Stimulated activated CD8-positive, alpha-beta memory T cell treated with anti-CD3 and anti-CD28 coated beads, Interleukin-15, amount 100 ng/mL, for 24 hours (primary cell): ENCODE results near the gene LBH.

Source experiments
- DNase-seq: peaks from one replicate; pipeline ENCODE4 v3.0.0-alpha.2; 2020; ENCODE audit warnings: low read depth

Gene LBH

GRCh38 chr2:30231212-30231995, at the start of gene LBH:
LBH (plus strand) TSS chr2:30231534; CDS start chr2:30231739, 205 bp downstream.
- DNase-seq = peak; percentile 83

- no peak for DNase-seq
Observed at GRCh38 chr2:30184035-30184434, 47.3 kb upstream of the LBH start.

DNA sequence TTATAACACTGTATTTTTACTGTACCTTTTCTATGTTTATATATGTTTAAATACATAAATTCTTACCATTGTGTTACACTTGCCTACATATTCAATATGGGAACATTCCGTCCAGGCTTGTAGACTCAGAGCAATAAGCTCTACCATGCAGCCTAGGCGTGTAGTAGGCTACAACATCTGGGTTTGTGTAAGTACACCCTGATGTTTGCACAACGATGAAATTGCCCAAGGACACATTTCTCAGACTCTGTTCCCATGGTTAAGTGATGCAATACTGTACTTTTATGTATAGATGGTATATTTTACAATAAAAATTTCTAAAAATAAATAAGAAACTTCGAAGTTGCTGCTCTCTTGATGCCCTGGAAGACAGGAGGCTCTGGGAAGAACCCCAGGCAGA, 46.2 kb upstream of the LBH start:
- DNase-seq = no peak

GRCh38 chr2:30188292-30188691, 43.0 kb upstream of the LBH start:
- DNase-seq = no peak

GRCh38 chr2:30190637-30191036, 40.7 kb upstream of the LBH start:
- no peak for DNase-seq

DNA sequence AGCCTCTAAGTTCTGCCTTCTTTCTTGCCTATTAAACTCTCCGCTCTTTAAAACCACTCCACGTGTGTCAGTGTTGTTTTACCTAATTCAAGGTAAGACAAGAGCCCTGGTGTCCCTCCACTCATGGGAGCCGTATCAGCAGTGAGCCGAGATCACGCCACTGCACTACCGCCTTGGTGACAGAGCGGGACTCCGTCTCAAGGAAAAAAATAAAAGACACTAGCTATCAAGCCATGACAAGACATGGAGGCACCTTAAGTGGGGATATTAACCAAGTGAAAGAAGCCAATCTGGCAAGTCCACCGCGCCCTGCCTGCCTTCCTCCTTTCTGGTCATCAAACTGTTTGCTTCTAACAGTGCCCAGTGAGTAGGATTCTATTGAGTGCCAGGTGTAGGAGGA, 40.2 kb upstream of the LBH start:
- DNase-seq = no peak

DNA sequence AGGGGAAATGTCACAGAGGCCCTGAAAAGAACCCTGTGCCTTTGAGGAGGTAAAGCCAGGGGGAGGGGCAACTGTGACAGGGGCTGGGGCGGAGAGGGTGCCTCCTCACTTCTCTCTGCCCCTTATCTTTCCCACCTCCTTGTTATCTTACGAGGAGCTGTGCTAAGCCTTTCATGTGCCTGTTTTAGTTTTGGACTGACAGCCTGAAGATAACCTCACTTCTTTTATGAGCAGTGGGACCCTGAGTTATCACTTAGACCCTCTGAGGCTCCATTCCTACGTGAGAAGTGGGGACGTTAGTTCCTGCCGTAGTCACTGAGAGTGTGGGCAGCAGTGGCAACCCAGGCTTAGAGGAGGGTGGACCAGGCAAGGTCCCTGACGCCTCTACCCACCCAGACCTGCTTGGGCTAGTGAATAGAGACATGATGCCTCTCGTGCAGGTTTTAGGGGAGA, 39.5 kb upstream of the LBH start:
- DNase-seq = no peak

- no peak for DNase-seq
Observed at GRCh38 chr2:30192314-30192713, 39.0 kb upstream of the LBH start.

DNA sequence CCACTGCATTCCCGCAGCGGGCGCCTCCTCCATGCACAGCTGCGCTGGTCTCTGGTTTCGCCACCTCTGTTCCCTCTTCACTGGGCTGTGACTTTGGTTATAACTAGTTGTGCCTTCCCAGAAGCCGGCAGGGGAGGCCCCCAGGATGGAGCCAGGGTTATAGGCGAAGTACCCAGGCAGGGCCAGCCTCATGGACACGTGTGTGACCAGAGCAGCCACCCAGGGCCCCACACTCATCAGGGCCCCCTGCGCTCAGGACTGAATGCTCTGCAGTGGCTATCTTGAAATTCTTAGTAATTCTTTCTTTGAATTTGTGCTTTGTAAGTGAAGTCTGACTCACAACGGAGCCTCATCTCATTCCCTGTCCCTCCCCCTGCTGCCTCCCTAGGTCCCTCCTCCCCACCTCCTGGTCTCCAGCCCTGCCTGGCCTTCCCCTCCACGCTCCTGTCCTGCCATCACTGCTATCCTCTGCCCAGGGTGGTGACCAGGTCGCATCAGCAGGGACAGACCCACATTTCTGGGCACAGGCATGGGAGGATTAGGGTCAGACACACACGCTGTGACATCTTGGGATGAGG, 38.1 kb upstream of the LBH start:
- no peak for DNase-seq

- DNase-seq = no peak
Observed at GRCh38 chr2:30194421-30194820, 36.9 kb upstream of the LBH start.

- no peak for DNase-seq
Observed at GRCh38 chr2:30195016-30195415, 36.3 kb upstream of the LBH start.

DNA sequence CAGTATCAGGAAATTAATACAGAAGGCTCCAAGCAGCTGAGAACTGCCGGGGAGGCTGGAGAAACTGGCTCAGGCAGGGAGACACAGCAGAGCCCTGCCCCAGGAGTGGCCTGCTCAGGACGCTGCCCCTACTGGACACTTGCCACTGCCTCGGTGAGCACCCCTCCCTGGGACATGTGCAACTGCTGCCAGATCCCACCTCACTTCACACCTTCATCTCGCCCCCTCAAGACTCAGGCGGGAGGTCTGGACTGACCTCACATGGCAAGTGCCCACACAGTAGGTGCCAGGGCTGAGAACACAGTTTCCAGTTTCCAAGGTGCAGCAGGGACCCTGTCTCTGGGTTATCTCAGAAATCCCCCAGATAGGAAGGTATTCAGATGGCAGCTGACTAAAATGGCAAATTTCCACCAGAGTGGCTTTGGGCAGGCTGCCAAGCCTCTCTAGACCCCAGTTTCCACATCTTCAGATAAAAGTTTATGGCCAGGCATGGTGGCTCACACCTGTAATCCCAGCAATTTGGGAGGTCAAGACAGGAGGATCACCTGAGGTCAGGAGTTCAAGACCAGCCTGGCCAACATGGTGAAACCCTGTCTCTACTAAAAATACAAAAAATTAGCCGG, 33.7 kb upstream of the LBH start:
- DNase-seq = no peak

GRCh38 chr2:30201990-30202389, 29.3 kb upstream of the LBH start:
- DNase-seq = no peak

DNA sequence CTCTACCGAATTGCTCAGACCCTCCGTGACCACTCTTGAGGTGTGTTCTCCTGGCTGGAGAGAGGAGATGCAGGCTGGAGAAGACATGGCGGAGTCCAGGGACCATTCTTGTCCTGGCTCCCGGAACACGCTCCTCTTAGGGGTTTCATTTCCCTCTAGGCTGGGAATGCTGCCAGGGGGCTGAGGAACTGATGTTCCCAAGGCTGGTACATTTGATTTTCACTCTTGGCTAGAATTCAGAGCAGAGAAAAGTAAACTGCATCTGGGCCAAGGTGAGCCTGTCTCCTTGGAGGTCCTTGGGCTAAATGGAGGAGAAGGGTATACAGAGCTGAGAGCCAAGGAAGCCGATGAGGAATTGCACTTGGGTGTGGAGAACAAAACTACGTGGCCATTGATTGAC, 28.2 kb upstream of the LBH start:
- no peak for DNase-seq

- no peak for DNase-seq
Observed at GRCh38 chr2:30204281-30204680, 27.1 kb upstream of the LBH start.

GRCh38 chr2:30205456-30205855, 25.9 kb upstream of the LBH start:
- DNase-seq = no peak

- DNase-seq = no peak
Observed at GRCh38 chr2:30206461-30207430, 24.6 kb upstream of the LBH start.

GRCh38 chr2:30208453-30208852, 22.9 kb upstream of the LBH start:
- DNase-seq = no peak

- DNase-seq = no peak
Observed at GRCh38 chr2:30209227-30209626, 22.1 kb upstream of the LBH start.

- no peak for DNase-seq
Observed at GRCh38 chr2:30213326-30213725, 18.0 kb upstream of the LBH start.

DNA sequence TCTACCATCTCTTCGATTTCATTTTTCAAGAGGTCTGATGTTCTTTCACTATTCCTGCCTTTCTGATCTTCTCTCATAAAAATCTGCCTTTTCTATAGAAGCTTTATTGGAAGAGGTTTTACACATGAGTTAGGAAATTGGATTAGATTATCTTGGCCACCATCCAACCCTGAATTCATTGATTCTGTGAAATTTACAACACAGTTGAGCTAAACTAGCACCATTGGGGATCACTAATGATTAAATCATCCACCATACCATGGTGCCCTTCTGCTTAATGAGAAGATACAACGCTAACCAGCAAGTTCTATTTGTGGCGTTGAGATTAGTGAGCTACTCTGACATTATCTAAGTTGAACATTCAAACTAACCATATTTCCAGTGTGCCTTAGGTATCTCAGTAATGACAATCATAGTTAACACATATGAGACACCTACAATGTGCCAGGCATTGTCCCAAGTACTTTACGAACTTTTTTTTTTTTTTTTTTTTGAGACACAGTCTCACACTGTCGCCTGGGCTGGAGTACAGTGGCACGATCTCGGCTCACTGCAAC, 17.3 kb upstream of the LBH start:
- no peak for DNase-seq

DNA sequence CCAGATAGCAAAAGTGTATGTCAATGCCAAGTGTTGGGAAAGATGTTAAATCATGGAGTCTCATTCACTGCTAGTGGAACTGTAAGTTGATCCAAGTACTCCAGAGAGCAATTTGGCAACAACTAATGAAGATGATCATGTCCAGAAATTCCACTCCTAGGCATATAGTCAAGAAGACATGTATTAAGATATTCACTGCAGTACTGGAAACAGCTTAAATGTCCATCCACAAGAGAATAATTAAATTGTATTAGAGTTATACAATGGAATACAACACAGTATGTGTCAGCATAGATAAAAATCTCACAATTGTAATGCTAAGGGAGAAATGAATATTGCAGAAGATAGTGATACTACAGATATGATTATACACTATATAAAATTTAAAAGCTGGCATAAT, 15.2 kb upstream of the LBH start:
- no peak for DNase-seq
